IPS-11a (cell line): Measurements from ENCODE around the gene ZBTB16.

Source experiments
- H3K4me3 ChIP-seq: one replicate; pipeline ENCODE4 v1.5.1; 2013; ENCODE audit warnings: low read depth, low read length, control low read depth

The ZBTB16 gene

GRCh38 chr11:114197799-114198500 is 138.4 kb downstream of the ZBTB16 start:
- no peak overlapping the region for H3K4me3 ChIP-seq

GRCh38 chr11:114199051-114199450 is 139.5 kb downstream of the ZBTB16 start:
- H3K4me3 ChIP-seq, result no peak overlapping the region

DNA sequence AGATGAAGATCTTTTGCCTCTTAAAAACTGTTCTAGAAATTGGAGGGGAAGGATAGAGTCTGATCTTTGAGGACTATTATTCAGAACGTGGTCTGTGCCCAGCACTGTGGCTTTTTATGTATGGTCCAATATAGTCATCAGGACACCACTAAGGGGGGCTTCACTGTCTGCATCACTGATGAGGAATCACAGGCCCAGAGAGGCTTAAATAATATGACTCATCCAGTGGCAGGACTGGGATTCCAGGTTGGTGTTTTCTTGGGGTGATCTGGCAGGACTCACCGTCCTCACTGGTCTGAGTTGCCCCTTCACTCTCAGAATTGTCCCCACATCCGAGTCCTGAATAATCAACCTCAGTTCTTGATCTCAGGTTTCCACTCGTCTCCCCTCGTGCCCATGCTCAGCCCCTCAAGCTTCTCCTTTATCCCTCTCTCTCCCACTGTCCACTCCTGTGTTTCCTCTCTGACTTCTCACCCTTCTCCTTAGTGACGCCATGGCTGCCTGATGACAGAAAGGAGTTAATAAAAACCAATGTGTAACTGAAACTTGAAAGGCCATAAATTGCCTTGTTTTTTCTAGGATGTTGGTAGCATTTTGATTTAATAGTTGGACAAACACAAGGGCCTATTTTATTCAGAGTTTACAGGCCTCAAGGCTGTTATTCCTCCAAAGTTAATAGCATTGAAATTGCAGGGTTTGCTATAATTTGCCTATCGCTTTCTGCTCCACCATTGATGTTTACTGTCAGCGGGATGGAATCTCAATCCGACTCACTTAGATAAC is 141.0 kb downstream of the ZBTB16 start:
- no peak overlapping the region for H3K4me3 ChIP-seq

- no peak overlapping the region for H3K4me3 ChIP-seq
Measured at GRCh38 chr11:114201219-114201618, 141.7 kb downstream of the ZBTB16 start.

DNA sequence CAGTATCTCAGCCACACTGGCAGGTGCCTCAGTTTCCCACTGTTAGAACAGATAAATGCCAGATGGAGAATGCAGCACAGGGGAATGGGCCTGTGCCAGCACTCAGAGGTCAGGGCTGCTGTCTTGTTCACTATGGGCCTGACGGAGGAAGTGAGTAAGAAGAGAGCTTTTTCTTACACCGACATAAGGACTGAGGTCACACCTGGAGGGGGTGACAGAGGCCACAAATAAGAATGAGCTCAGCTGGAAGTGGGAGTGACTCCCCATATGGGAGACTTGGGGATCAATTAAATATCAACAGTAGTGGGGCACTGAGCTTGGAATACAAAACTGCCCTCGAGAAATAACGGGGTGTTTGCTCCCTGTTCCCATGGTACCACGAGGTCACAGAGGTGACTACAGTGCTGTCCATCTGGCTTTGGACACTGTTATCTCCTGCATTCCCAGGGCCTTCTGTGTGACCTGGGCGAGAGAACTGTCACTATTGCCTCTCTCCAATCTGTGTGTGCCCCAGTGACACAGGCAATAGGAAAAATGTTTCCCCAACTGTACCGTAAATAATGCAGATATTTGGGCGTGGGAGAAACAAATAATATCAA is 142.6 kb downstream of the ZBTB16 start:
- H3K4me3 ChIP-seq, result no peak overlapping the region

- H3K4me3 ChIP-seq, result no peak overlapping the region
Measured at GRCh38 chr11:114207096-114207495, 147.6 kb downstream of the ZBTB16 start.

GRCh38 chr11:114208377-114208776 is 148.9 kb downstream of the ZBTB16 start:
- no peak overlapping the region for H3K4me3 ChIP-seq

DNA sequence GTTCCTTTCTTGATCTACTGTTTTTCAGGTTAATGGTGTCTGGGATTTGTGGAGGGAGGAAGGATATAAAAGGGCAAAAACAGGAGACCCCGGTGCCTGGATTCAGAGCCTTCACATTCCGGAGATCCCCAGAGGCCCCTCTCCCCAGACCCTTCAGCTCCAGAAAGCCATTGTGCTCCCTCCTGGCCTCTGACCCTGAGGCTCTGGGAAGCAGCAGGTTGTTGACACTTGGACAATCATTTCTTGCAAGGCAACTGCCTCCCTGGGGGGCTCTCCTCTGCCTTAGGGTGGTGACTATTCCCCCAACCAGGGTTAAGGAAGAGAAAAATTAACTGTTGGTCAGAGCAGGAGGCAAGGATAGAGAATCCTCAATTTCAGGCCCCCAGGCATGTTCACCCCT is 149.8 kb downstream of the ZBTB16 start:
- H3K4me3 ChIP-seq, result no peak overlapping the region

- no peak overlapping the region for H3K4me3 ChIP-seq
Measured at GRCh38 chr11:114209904-114210303, 150.4 kb downstream of the ZBTB16 start.

DNA sequence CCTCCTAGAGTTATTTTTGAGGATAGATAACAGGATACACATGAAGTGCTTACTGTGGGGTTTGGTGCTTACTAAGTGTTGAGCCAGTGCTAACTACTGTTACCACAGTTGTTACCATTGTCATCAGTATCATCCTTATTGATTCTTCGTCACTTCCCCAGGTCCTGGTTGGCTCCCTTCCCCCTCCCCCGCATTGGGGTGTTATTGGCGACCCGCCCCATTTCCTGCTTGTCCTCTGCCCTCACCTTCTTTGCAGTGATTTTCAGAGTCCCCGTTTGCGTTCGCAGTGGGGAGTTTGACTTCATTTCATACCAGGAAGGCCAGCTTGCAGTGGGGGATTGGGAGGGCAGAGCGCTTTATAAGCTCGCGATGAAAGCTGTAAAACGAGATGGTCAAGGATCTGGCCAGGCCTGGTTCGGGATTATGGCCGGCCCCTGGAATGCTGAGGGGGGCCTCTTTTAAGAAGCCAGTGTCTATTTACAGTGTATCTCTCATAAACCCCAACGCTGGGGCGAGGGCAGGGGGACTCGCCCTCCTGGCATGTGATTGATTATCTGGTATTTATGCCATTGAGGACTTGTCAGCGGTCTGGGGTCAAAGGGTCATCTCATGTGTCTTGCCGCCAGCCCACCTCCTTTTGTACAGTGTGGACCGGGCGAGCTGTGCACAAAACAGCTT is 152.1 kb downstream of the ZBTB16 start:
- no peak overlapping the region for H3K4me3 ChIP-seq

DNA sequence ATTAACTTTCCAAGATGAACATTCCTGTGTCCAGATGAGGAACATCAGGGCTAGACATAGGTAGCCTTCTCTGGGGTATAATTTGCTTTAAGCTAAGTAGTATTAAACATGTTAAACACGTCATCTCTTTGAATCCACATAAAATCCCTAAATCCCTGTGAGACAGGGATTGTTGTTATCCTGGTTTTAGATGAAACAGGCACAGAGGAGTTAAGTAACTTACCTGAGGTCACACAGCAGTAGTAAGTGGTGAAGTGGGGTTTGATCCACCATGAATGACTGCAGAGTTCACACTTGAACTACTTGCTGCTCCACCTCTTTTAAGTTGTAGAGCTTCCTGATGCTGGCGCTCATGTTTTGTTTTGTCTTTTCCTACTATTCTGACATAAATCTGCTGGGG is 154.1 kb downstream of the ZBTB16 start:
- no peak overlapping the region for H3K4me3 ChIP-seq

GRCh38 chr11:114215428-114215827 is 155.9 kb downstream of the ZBTB16 start:
- H3K4me3 ChIP-seq, result no peak overlapping the region

DNA sequence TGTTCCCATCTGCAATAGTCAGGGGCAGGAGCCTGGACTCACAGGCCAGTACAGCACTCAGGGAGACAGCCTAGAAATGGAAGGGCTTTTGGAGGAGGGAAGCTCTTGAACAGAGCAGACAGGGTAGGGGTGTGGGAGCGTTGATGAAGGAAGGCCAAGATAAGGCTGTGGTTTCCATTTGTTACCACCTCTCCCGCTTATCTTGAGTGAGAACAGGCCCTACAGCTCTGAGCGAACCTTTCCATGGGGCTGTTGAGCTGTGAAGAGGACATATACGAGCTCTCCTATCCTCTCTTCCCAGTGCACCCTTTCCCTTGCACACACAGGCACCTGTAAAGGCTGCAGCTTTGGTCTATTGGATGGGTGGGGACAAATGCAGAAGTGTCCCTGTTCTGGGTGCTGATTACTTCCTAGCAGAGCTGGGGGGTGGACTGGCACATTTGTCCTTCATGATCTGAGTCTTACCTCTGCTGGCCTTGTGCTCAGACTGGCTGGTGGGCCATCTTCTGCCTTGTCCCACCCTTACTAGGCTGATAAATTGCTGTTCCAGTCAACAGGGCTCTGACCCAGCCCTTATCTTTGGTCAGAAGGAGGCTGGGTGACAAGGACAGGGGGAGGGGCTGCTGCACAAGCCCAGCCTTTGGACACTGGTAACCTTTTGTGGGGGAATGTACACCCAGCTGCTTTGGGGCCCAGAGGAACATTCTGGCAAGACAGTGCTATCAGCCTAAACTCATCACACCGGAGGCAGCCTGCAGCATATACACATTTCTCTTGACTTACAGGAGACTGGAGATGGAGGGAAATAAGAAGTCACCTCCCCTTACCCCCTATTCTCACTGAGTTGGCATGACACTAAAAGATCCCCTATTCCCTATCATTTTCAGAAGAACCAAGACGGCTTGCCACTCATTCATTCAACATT is 156.6 kb downstream of the ZBTB16 start:
- H3K4me3 ChIP-seq, result no peak overlapping the region

- H3K4me3 ChIP-seq, result no peak overlapping the region
Measured at GRCh38 chr11:114216796-114217180, 157.3 kb downstream of the ZBTB16 start.

- no peak overlapping the region for H3K4me3 ChIP-seq
Measured at GRCh38 chr11:114218508-114218907, 159.0 kb downstream of the ZBTB16 start.

DNA sequence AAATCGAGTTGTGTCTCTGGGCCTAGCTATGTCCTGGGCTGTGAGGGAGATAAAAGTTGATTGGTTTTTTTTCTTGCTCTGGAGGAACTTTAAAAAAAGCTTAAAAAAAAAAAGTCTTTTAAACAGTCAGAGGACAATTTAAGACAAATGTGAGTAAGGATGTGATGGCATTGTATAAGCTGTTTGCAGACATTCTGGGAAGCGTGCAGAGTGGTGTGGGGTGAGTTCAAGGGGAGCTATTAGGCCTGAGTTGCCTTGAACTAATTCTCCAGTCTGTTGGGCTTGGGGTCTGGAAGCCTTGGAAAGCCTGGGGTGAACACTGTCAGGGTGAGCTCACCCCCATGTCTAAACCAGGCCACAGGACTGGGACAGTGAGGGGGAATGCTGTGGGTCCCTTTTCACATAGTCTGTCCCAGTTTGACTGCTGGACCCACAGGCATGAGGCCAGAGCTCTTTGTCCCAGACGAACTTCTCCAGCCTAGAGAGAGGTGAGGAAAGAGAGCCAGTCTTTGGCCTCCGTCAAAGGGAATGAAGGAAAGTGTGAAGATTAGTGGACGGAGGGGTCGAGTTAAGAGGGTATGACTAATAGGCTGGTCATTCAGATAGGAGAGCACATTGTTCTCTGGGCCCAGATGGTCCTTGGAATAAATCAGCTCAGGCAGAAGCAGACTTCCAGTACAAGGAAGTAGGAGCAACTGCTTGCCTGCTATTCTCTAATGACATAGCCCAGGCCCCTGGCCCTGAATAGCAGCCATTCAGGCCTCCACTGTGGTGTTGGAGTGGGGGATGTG is 160.2 kb downstream of the ZBTB16 start:
- H3K4me3 ChIP-seq, result no peak overlapping the region

- no peak overlapping the region for H3K4me3 ChIP-seq
Measured at GRCh38 chr11:114221037-114221436, 161.5 kb downstream of the ZBTB16 start.

- H3K4me3 ChIP-seq, result no peak overlapping the region
Measured at GRCh38 chr11:114225661-114226060, 166.2 kb downstream of the ZBTB16 start.

- no peak overlapping the region for H3K4me3 ChIP-seq
Measured at GRCh38 chr11:114226356-114226755, 166.8 kb downstream of the ZBTB16 start.
